Testis (tissue), 3 donors: ENCODE measurements around the gene RASSF8. TPM values are rescaled to one million over a fixed set of nuclear protein-coding genes. Genes with fewer than 3 reads are reported as not detected.

Source experiments
- DNase-seq: peaks from one replicate; pipeline ENCODE4 v3.0.0-alpha.2; 2019
- H3K27ac ChIP-seq, 2 donors: fragments of 200-600 bp; sonication (generic); one replicate each; pipeline ENCODE4 v1.5.1; 2019
- H3K27me3 ChIP-seq: fragments of 200-600 bp; sonication (generic); one replicate; pipeline ENCODE4 v1.5.1; 2019
- H3K36me3 ChIP-seq: fragments of 200-600 bp; sonication (generic); one replicate; pipeline ENCODE4 v1.5.1; 2017; ENCODE audit warnings: low read depth; ENCODE audit errors: missing control alignments
- H3K4me1 ChIP-seq: fragments of 200-600 bp; sonication (generic); one replicate; pipeline ENCODE4 v1.5.1; 2019
- H3K4me3 ChIP-seq, 2 donors: fragments of 200-600 bp; sonication (generic); one replicate each; pipeline ENCODE4 v1.5.1; 2017 to 2019
- H3K9me3 ChIP-seq: fragments of 200-600 bp; sonication (generic); one replicate; pipeline ENCODE4 v1.5.1; 2017
- CTCF ChIP-seq, 3 experiments: fragments of 450-650 bp in 2 of 3; fragments of 200-600 bp in 1 of 3; sonication (generic) in 1 of 3; IDR thresholded peaks; one replicate each; pipeline ENCODE4 v1.5.1; 2016 to 2019; ENCODE audit warnings: antibody characterized with exemption in 3 of 3, mild to moderate bottlenecking in 2 of 3, moderate library complexity in 1 of 3
- POLR2A ChIP-seq: fragments of 450-650 bp; IDR thresholded peaks from one replicate; pipeline ENCODE4 v1.6.1; 2017; ENCODE audit warnings: antibody characterized with exemption, mild to moderate bottlenecking, moderate library complexity
- WGBS, 2 donors: methylation state at CpG; one replicate each; pipeline ENCODE4 v1.1.5; 2018; 5-methylcytosine and 5-hydroxymethylcytosine counted together
- intact Hi-C: fragments of 100-400 bp; cut with DNase I; formaldehyde crosslinking; loops from one replicate; pipeline ENCODE4 v1.15.1; 2023; ENCODE audit warnings: low total_unique reads
- polyA plus RNA-seq: library from polyadenylated mRNA; stranded (reverse); fragments of 350-450 nt; fragmentation: Illumina TruSeq; extraction: RNeasy Lipid Tissue Mini Kit (QIAGEN cat#74804); gene quantifications from one replicate; pipeline ENCODE4 v1.2.3, GENCODE V29; 2014; ENCODE audit warnings: low read depth, low replicate concordance; ENCODE audit not compliant: insufficient read depth
- total RNA-seq, 2 donors: library from RNA; depleted of rRNA; stranded (reverse); fragments of >200 nt; gene quantifications; one replicate each; pipeline ENCODE4 v1.2.3, GENCODE V29; 2016

RASSF8 gene
- total and polyA plus RNA-seq, 3 donors from 2014 or later = 71.7 to 93.5 (median 90.0) TPM

DNA sequence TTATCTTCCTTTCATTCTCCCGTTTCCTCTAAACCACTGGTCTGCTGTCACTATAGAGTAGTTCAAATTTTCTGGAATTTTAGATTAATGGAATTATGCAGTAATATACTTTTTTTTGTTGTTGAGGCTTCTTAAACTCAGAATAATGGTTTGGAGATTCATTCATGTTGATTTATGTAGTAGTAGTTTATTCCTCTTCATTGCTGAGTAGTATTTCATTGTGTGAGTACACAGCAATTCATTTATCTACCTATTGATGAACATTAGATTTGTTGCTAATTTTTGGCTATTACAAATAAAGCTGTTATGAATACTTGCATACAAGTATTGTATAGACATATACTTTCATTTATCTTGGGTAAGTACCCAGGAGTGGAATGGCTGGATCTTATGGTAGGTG lies 7.2 kb downstream of the RASSF8 start:
- Histone ChIP-seq H3K4me3 (no peak overlapping the region), H3K36me3 (no peaks in the 10 kb centered on the region), H3K9me3 (no peaks in the 10 kb centered on the region), H3K27ac (no peak overlapping the region), H3K4me1 (peaks cover 7% of the 10 kb centered on the region), H3K27me3 (no peaks in the 10 kb centered on the region)
- no peak for DNase-seq
- intact Hi-C loops = no loop called here
- 95 to 97% methylated on average over 1 of the region's 1 CpG for WGBS, 2 donors
- no peak for TF ChIP-seq CTCF (IDR thresholded peaks at IDR 0.05)
- no peak for TF ChIP-seq POLR2A

- Histone ChIP-seq H3K4me3 (no peak overlapping the region), H3K27me3 (no peaks in the 10 kb centered on the region), H3K36me3 (no peaks in the 10 kb centered on the region), H3K9me3 (no peaks in the 10 kb centered on the region), H3K4me1 (peaks cover 4% of the 10 kb centered on the region), H3K27ac (no peak overlapping the region)
- 81 to 82% methylated on average over 5 of the region's 5 CpGs for WGBS, 2 donors
- DNase-seq = no peak
- TF ChIP-seq POLR2A (no peak), CTCF (IDR thresholded peaks at IDR 0.05) (no peak)
- intact Hi-C loops = no loop called here
Measured at GRCh38 chr12:25970082-25970481, 11.6 kb downstream of the RASSF8 start.

DNA sequence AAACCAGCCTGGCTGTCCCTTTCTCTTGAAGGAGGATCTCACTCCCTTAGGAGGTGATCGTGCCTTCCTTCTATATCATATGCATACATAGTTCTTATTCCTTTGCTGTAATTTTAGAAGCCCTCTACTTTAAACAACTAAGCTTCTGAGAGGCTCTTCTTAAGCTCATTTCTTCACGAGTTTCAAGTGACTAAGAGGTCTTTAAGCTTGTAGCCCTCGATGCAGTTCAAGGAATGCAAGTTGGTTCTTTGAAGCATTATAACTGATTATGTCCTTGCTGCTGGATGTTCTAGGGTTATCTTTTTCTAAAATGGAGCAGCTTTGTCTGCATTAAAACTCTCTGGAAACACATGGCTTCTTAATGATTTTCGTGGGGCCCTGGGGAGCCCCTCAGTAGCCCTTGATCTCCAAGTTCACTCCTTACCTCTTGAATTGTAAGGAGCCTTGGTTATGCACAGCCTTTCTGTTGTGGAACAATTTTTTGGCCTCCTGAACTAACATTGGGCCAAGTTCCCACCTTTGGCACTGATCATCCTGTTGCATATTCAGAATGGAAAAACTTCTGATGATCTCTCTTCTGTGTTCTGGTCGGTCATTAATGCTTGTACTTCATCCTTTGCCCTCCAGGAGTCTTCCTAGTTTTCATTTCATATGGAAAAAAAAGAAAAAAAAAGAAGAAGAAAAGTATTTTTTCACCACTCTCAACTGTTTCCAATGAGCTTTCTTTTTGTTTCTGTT lies 12.6 kb downstream of the RASSF8 start:
- TF ChIP-seq POLR2A (no peak), CTCF (IDR thresholded peaks at IDR 0.05) (peak in 2 of 3 experiments; percentile 19)
- Histone ChIP-seq H3K27me3 (no peaks in the 10 kb centered on the region), H3K9me3 (no peaks in the 10 kb centered on the region), H3K27ac (peak overlapping the region in 1 of 2 donors; percentile 31), H3K36me3 (no peaks in the 10 kb centered on the region), H3K4me3 (no peak overlapping the region), H3K4me1 (peaks cover 13% of the 10 kb centered on the region)
- no peak for DNase-seq
- intact Hi-C loops = no loop called here
- WGBS, 2 donors = 58 to 61% methylated on average over 5 of the region's 5 CpGs

- TF ChIP-seq CTCF (IDR thresholded peaks at IDR 0.05) (no peak), POLR2A (no peak)
- intact Hi-C loops = no loop called here
- no peak for DNase-seq
- WGBS, 2 donors = 41 to 45% methylated on average over 2 of the region's 2 CpGs
- Histone ChIP-seq H3K27me3 (no peaks in the 10 kb centered on the region), H3K9me3 (no peaks in the 10 kb centered on the region), H3K4me1 (peaks cover 13% of the 10 kb centered on the region), H3K27ac (peak overlapping the region in 1 of 2 donors; percentile 31), H3K4me3 (no peak overlapping the region), H3K36me3 (no peaks in the 10 kb centered on the region)
Measured at GRCh38 chr12:25971654-25972041, 13.2 kb downstream of the RASSF8 start.

GRCh38 chr12:25972783-25973182 lies 14.3 kb downstream of the RASSF8 start:
- no peak for TF ChIP-seq POLR2A
- TF ChIP-seq CTCF (IDR thresholded peaks at IDR 0.05) = no peak
- 90 to 93% methylated on average over 2 of the region's 2 CpGs for WGBS, 2 donors

More at GRCh38 chr12:25972783-25973182, 14.3 kb downstream of the RASSF8 start:
- Histone ChIP-seq H3K4me3 (no peak overlapping the region), H3K36me3 (no peaks in the 10 kb centered on the region), H3K27me3 (no peaks in the 10 kb centered on the region), H3K9me3 (no peaks in the 10 kb centered on the region), H3K27ac (no peak overlapping the region), H3K4me1 (peaks cover 13% of the 10 kb centered on the region)
- DNase-seq = no peak
- intact Hi-C loops = no loop called here
